ENCODE data around the gene ANKS1B.
"Not testable (repeated sequence)": the region's sequence is repeated elsewhere in the genome, so short reads cannot be mapped to it uniquely, and the experiment has no call there.

ANKS1B gene

GRCh38 chr12:99036566-99036965 is 948.2 kb downstream of the ANKS1B start:
- DNase-seq = no peak
- in situ Hi-C loops (cut with MboI; ENCODE audit: low pct_unique_long_range_greater_than_20kb, low sequenced_read_pairs) = no loop called here

GRCh38 chr12:99035803-99036202 is 948.9 kb downstream of the ANKS1B start:
- in situ Hi-C loops (cut with MboI; ENCODE audit: low pct_unique_long_range_greater_than_20kb, low sequenced_read_pairs) = no loop called here
- no peak for DNase-seq

GRCh38 chr12:99034201-99034600 is 950.5 kb downstream of the ANKS1B start:
- DNase-seq; in situ Hi-C loops (cut with MboI; ENCODE audit: low pct_unique_long_range_greater_than_20kb, low sequenced_read_pairs): not testable (repeated sequence)

- DNase-seq = no peak
- in situ Hi-C loops (cut with MboI; ENCODE audit: low pct_unique_long_range_greater_than_20kb, low sequenced_read_pairs) = no loop called here
These were observed 955.0 kb downstream of the ANKS1B start for GRCh38 chr12:99029511-99030271.

GRCh38 chr12:99027461-99027860 is 957.3 kb downstream of the ANKS1B start:
- DNase-seq = no peak
- in situ Hi-C loops (cut with MboI; ENCODE audit: low pct_unique_long_range_greater_than_20kb, low sequenced_read_pairs) = no loop called here

GRCh38 chr12:99027055-99027393 is 957.7 kb downstream of the ANKS1B start:
- DNase-seq = no peak
- in situ Hi-C loops (cut with MboI; ENCODE audit: low pct_unique_long_range_greater_than_20kb, low sequenced_read_pairs) = no loop called here

GRCh38 chr12:99026332-99027054 is 958.2 kb downstream of the ANKS1B start:
- DNase-seq = no peak
- in situ Hi-C loops (cut with MboI; ENCODE audit: low pct_unique_long_range_greater_than_20kb, low sequenced_read_pairs) = no loop called here

- DNase-seq = no peak
- in situ Hi-C loops (cut with MboI; ENCODE audit: low pct_unique_long_range_greater_than_20kb, low sequenced_read_pairs) = no loop called here
These were observed 959.9 kb downstream of the ANKS1B start for GRCh38 chr12:99024870-99025269.

- DNase-seq = no peak
- in situ Hi-C loops (cut with MboI; ENCODE audit: low pct_unique_long_range_greater_than_20kb, low sequenced_read_pairs) = no loop called here
These were observed 960.5 kb downstream of the ANKS1B start for GRCh38 chr12:99024191-99024590.

GRCh38 chr12:99020871-99021270 is 963.9 kb downstream of the ANKS1B start:
- DNase-seq = no peak
- in situ Hi-C loops (cut with MboI; ENCODE audit: low pct_unique_long_range_greater_than_20kb, low sequenced_read_pairs) = no loop called here

GRCh38 chr12:99019798-99020197 is 964.9 kb downstream of the ANKS1B start:
- in situ Hi-C loops (cut with MboI; ENCODE audit: low pct_unique_long_range_greater_than_20kb, low sequenced_read_pairs) = no loop called here
- no peak for DNase-seq

- no peak for DNase-seq
- in situ Hi-C loops (cut with MboI; ENCODE audit: low pct_unique_long_range_greater_than_20kb, low sequenced_read_pairs) = no loop called here
These were observed 966.8 kb downstream of the ANKS1B start for GRCh38 chr12:99017971-99018370.

- DNase-seq = no peak
- in situ Hi-C loops (cut with MboI; ENCODE audit: low pct_unique_long_range_greater_than_20kb, low sequenced_read_pairs) = no loop called here
These were observed 975.0 kb downstream of the ANKS1B start for GRCh38 chr12:99009654-99010296.

GRCh38 chr12:99005601-99006000 is 979.1 kb downstream of the ANKS1B start:
- in situ Hi-C loops (cut with MboI; ENCODE audit: low pct_unique_long_range_greater_than_20kb, low sequenced_read_pairs) = no loop called here
- no peak for DNase-seq

- in situ Hi-C loops (cut with MboI; ENCODE audit: low pct_unique_long_range_greater_than_20kb, low sequenced_read_pairs) = no loop called here
- no peak for DNase-seq
These were observed 979.8 kb downstream of the ANKS1B start for GRCh38 chr12:99004799-99005466.

GRCh38 chr12:99002731-99003130 is 982.0 kb downstream of the ANKS1B start:
- no peak for DNase-seq
- in situ Hi-C loops (cut with MboI; ENCODE audit: low pct_unique_long_range_greater_than_20kb, low sequenced_read_pairs) = no loop called here

- no peak for DNase-seq
These were observed 982.6 kb downstream of the ANKS1B start for GRCh38 chr12:99002156-99002555.

GRCh38 chr12:98999559-98999958 is 985.2 kb downstream of the ANKS1B start:
- in situ Hi-C loops (cut with MboI; ENCODE audit: low pct_unique_long_range_greater_than_20kb, low sequenced_read_pairs) = no loop called here
- no peak for DNase-seq

More at GRCh38 chr12:99002156-99002555, 982.6 kb downstream of the ANKS1B start:
- in situ Hi-C loops (cut with MboI; ENCODE audit: low pct_unique_long_range_greater_than_20kb, low sequenced_read_pairs) = no loop called here

GRCh38 chr12:98998697-98999299 is 985.9 kb downstream of the ANKS1B start:
- DNase-seq = peak; percentile 52
- in situ Hi-C loops (cut with MboI; ENCODE audit: low pct_unique_long_range_greater_than_20kb, low sequenced_read_pairs) = no loop called here

Data from KBM-7 (cell line).